MM.1S (cell line): ENCODE results near the gene TUBGCP6.
A peak's percentile ranks its signal among the peaks of the same experiment; 100 is the strongest.

Experiments used
- CTCF ChIP-seq: fragments of 300-600 bp; sonication (generic); IDR thresholded peaks from 2 replicates; pipeline ENCODE4 v1.5.1; 2016; ENCODE audit warnings: antibody characterized with exemption, low read length, mixed read lengths
- EZH2 ChIP-seq: fragments of 300-600 bp; sonication (generic); optimal IDR thresholded peaks from 2 replicates; pipeline ENCODE3; 2017; ENCODE audit warnings: low read depth, mild to moderate bottlenecking, antibody characterized with exemption, low read length, mixed read lengths

- TF ChIP-seq EZH2: no peak
- TF ChIP-seq CTCF: peak; percentile 26
These were observed 29.5 kb upstream of the TUBGCP6 start for GRCh38 chr22:50274311-50274710.
